CD4-positive, alpha-beta T cell treated with Interleukin-15 for 1 hour (primary cell): ENCODE results near the gene DNER.

Experiments
- DNase-seq: peaks from one replicate; pipeline ENCODE4 v3.0.0-alpha.2; 2020

DNER gene

GRCh38 chr2:229665158-229665557, 49.2 kb downstream of the DNER start:
- no peak for DNase-seq

GRCh38 chr2:229661478-229661877, 52.9 kb downstream of the DNER start:
- DNase-seq, result no peak

DNA sequence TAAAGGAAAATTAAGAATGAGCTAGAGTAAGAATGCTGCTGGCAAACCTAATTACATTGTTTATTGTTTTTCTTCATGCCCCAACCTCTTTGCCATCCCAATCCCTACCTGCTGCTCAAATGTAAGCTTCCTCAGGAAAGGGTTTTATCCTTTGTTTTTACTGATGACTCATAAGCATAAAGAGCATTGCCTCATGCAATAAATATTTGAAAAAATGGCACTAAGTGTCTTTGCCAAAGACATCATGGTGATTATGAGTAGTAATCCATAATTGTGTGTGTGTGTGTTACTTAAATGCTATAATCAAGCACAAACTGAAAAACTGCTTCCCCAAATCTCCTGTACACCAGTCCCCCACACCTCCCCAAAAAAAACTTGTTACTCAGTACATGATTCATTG, 53.4 kb downstream of the DNER start:
- DNase-seq, result no peak

DNA sequence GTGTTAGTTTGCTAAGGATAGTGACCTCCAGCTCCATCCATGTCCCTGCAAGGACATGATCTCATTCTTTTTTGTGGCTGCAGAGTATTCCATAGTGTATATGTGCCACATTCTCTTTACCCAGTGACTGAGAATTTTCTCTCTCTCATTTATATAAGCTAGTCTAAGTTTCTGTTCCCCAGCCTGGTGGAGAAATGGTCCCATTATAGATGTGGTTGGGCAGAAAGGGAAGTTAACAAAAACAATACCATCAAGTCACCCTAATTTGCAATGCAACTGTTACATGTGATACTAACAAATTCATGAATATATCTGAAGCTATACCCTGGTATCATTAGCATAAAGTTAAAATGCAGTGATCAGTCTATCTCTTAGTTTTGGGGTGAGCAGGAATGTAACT, 54.0 kb downstream of the DNER start:
- no peak for DNase-seq

- no peak for DNase-seq
Observed at GRCh38 chr2:229658004-229658403, 56.4 kb downstream of the DNER start.

GRCh38 chr2:229654437-229654836, 59.9 kb downstream of the DNER start:
- no peak for DNase-seq

- DNase-seq, result no peak
Observed at GRCh38 chr2:229653531-229653930, 60.8 kb downstream of the DNER start.

GRCh38 chr2:229652796-229653195, 61.6 kb downstream of the DNER start:
- DNase-seq, result no peak

DNA sequence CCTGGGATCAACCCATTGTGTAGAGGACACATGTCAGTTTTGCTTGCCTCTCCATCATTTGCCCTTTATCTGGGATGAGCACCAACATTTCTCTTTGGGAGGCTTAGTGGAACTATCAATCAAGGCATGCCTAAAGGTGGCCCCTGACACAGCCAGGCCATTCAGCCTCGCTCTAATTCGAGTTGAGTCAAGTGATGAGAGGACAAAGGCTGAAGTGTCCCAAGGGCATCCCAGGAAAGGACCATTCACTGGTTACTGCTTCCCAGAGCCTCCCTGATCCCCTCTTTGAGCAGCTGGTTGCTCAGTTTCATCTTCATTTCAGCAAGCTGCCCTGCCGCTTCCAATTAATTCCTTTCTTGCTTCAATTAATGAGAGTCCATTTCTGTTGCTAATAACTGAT, 63.5 kb downstream of the DNER start:
- DNase-seq, result no peak

- no peak for DNase-seq
Observed at GRCh38 chr2:229650059-229650458, 64.3 kb downstream of the DNER start.

DNA sequence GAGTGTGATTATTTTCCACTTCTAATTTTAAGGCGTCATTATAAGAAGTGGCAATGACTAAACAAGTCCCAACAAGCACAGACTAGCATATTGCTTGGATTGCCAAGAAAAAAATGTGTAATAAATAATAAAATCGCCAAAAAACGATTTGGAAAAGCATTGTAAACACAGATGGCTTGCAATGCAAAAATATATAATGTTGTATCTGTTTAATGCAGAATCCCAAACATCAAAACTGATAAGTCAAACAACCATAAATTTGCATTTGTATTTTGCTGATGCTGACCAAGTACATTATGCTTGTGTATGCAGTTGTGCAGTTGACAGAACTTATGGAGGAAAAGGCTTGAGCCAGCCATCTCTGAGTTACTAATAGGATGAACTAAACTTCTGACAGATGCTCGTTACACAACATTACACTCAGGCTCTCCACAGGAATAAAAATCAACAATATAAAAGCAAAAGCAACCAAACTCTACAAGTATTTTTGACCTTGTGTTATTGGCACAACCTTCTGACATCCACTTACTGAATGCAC, 68.1 kb downstream of the DNER start:
- DNase-seq, result no peak

DNA sequence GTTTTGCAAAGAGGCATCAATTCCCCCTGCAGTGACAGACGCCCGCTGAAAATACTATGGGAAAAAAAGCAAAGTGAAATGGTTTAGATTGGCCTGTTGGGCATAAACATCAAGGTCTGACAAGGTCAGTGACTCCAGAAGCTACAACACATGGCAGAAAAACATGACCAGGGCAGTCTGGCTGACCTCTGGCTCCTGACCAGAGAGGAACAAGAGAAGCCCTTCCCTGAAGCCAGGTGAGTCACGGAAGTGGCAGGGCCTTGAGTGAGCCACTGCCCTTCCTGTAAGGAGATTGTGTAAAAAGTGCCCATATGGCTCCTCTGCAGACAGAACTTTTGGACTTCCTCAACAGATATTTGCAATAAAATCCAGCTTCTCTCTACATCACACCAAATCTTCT, 72.0 kb downstream of the DNER start:
- DNase-seq, result no peak

GRCh38 chr2:229641676-229642075, 72.7 kb downstream of the DNER start:
- no peak for DNase-seq

- no peak for DNase-seq
Observed at GRCh38 chr2:229640636-229641035, 73.7 kb downstream of the DNER start.

DNA sequence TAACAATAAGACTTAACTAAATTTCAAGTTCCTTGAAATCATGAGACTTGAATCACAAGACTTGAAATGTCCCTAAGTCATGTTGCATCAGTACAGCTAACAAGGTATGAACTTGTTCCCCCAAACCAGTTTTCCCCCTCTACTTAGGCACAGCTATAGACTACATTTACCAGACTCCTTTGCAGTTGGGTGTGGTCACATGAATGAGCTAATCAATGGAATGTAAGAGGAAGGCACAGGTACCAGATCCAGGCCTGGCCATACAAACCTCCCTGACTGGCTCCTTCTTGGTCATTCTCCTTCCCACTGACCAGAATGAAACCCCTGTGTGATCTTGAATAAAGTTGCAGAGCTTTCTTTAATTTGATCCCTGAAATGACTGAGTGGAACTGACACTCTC, 77.8 kb downstream of the DNER start:
- no peak for DNase-seq

DNA sequence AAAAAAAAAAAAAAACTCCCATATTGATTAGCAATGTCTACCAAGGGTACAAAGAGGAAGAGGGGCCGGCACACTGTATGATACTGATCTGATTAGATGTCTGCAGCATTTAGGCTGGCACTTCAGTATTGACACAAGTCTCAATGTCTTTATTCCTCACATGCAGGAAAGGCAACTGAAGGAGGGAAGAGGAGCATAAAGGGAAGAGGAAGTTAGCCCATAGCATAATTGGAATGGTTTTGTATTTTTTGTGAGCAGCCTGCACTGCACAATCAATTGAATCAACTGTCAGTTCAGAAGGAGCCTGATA, 79.0 kb downstream of the DNER start:
- no peak for DNase-seq

- no peak for DNase-seq
Observed at GRCh38 chr2:229634601-229635370, 79.6 kb downstream of the DNER start.

- DNase-seq, result no peak
Observed at GRCh38 chr2:229633556-229633955, 80.8 kb downstream of the DNER start.

GRCh38 chr2:229629039-229629438, 85.3 kb downstream of the DNER start:
- no peak for DNase-seq

DNA sequence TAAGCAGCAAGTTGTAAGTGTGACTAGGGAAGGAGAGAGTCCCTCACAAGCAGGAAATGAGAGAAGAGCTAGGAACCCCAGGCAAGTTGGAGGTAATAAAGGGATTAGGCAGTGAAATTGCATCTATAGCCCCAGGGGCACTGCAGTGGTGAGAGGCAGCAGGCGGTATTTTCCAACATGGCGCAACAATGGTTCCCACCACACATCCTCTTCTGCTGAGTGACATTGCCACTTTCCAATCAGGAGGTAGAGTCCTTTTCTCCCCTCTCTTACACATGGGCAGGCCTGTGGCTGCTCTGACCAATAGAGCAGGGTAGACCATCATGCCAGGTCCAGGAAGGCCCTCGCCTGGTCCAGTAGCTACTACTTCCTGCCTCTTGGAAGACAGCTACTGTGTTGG, 86.6 kb downstream of the DNER start:
- no peak for DNase-seq

GRCh38 chr2:229622495-229623355, 91.6 kb downstream of the DNER start:
- DNase-seq, result no peak

DNA sequence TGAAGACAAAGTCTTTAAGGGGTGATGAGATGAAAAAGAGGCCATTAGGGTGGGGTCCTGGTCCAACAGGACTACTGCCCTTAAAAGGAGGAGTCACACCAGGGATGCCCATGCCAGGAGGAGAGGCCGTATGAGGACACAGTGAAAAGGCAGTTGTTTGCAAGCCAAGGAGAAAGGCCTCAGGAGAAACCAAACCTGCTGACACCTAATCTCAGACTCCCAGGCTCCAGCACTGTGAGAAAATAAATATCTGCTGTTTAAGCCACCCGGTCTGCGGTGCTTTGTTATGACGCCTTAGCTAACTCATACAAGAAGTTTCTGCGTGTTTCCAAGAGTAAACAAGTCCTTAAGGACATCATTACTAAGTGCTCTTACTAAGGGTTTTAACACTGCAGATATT, 93.6 kb downstream of the DNER start:
- DNase-seq, result no peak

DNA sequence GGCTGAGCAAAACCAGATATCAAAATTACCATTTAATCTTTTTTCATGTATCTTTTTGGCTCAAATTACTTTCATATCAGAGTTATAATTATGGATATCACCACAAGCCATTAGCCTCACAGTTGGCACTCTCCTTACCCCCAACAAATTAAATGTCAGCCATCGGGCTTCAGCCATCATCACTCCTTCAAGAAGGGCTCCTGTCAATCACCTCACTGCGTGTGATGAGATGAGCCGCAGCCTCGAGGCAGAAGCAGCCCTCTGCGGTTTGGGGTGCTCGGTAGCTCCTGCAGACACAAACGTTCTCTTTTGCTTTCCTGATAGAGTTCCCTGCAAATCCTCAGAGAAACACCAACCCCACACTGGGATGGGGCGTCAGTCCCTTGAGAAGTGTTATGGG, 94.1 kb downstream of the DNER start:
- no peak for DNase-seq

- DNase-seq, result no peak
Observed at GRCh38 chr2:229616433-229616832, 97.9 kb downstream of the DNER start.
